Sigmoid colon (tissue), 4 donors: ENCODE data around the gene SH3BP1.

Experiments
- CTCF ChIP-seq, 4 experiments: fragments of 450-650 bp in 3 of 4; fragments of 200-600 bp in 1 of 4; IDR thresholded peaks; one replicate each; pipeline ENCODE4 v1.5.1; 2016 to 2019; ENCODE audit warnings: antibody characterized with exemption in 4 of 4, mild to moderate bottlenecking in 3 of 4, moderate library complexity in 2 of 4
- POLR2A ChIP-seq, 2 donors: fragments of 450-650 bp; IDR thresholded peaks; one replicate each; pipeline ENCODE4 v1.6.1; 2016; ENCODE audit warnings: antibody characterized with exemption in 2 of 2, mild to moderate bottlenecking in 2 of 2, moderate library complexity in 2 of 2
- POLR2AphosphoS5 ChIP-seq, 4 donors: sonication (generic); formaldehyde crosslinking; IDR thresholded peaks; one replicate each; pipeline ENCODE4 v1.6.1; 2017; ENCODE audit warnings: antibody characterized with exemption in 4 of 4

- TF ChIP-seq CTCF (IDR thresholded peaks at IDR 0.05) (no peak), POLR2AphosphoS5 (IDR thresholded peaks at IDR 0.05) (peak; percentile 54 to 83 (median 80)), POLR2A (IDR thresholded peaks at IDR 0.05) (peak; percentile 37 to 44)
Observed at GRCh38 chr22:37608477-37609239, 30.8 kb upstream of the SH3BP1 start, which contains the start of gene GGA1.
